ENCODE results near the gene FAM53C.

GRCh38 chr5:138372225-138372624, 34.2 kb downstream of the FAM53C start:
- TF ChIP-seq CSDC2 (CRISPR knock-in tag; IDR thresholded peaks at IDR 0.05) (no peak), ZFP3 (CRISPR knock-in tag; IDR thresholded peaks at IDR 0.05) (no peak), CREB5 (CRISPR knock-in tag; IDR thresholded peaks at IDR 0.05; ENCODE audit: low read depth) (no peak), SNAI2 (CRISPR knock-in tag; IDR thresholded peaks at IDR 0.05) (no peak), PATZ1 (CRISPR knock-in tag; IDR thresholded peaks at IDR 0.05; ENCODE audit: borderline replicate concordance) (no peak), TSHZ2 (CRISPR knock-in tag; IDR thresholded peaks at IDR 0.05) (no peak), RARB (CRISPR knock-in tag; IDR thresholded peaks at IDR 0.05) (no peak), ZNF565 (CRISPR knock-in tag; conservative IDR thresholded peaks at IDR 0.05; ENCODE audit: low read depth) (no peak), OSR1 (CRISPR knock-in tag; IDR thresholded peaks at IDR 0.05) (no peak), POU6F1 (CRISPR knock-in tag; IDR thresholded peaks at IDR 0.05; ENCODE audit: borderline replicate concordance, low read depth) (no peak), ZFP30 (CRISPR knock-in tag; IDR thresholded peaks at IDR 0.05) (no peak), ZNF8 (CRISPR knock-in tag; IDR thresholded peaks at IDR 0.05) (no peak)

Measured in SK-N-SH treated with all-trans-retinoic acid at 6 μM for 48 hours (cell line).